H1 (cell line): Measurements from ENCODE around the gene DYNLT1. TPM values are rescaled to one million over a fixed set of nuclear protein-coding genes. Genes with fewer than 3 reads are reported as not detected.

Source experiments
- BACH1 ChIP-seq: IDR thresholded peaks from 2 replicates; pipeline ENCODE4 v1.6.1; 2012; ENCODE audit warnings: low read length, improper control_type of control experiment
- BCL11A ChIP-seq, 2 experiments: IDR thresholded peaks; one replicate each; pipeline ENCODE4 v1.6.1; 2011; ENCODE audit warnings: low read depth in 2 of 2, low read length in 2 of 2, mild to moderate bottlenecking in 2 of 2
- CBX8 ChIP-seq: fragments of 300-800, 300-1000 bp; sonication (generic); IDR thresholded peaks from 2 replicates; pipeline ENCODE4 v1.7.1; 2016; ENCODE audit warnings: low read depth, low read length, borderline replicate concordance
- CEBPB ChIP-seq: IDR thresholded peaks from 2 replicates; pipeline ENCODE4 v1.6.1; 2012; ENCODE audit warnings: low read depth, low read length
- CHD1 ChIP-seq: IDR thresholded peaks from 2 replicates; pipeline ENCODE4 v1.6.1; 2012; ENCODE audit warnings: low read depth, low read length, improper control_type of control experiment
- CTBP2 ChIP-seq: IDR thresholded peaks from 2 replicates; pipeline ENCODE4 v1.7.0; 2011; ENCODE audit warnings: borderline replicate concordance, mild to moderate bottlenecking, moderate library complexity, mixed read lengths, low read length; ENCODE audit not compliant: insufficient read depth, insufficient read length
- E2F6 ChIP-seq: IDR thresholded peaks from 2 replicates; pipeline ENCODE4 v1.6.1; 2012; ENCODE audit warnings: inconsistent platforms
- EZH2 ChIP-seq: fragments of 200-600 bp; sonication (generic); IDR thresholded peaks from 2 replicates; pipeline ENCODE4 v1.7.1; 2012; ENCODE audit warnings: low read depth, mild to moderate bottlenecking, moderate library complexity, low read length, inconsistent platforms; ENCODE audit not compliant: severe bottlenecking
- HDAC2 ChIP-seq, 2 experiments: fragments of 300-600 bp in 1 of 2; sonication (generic) in 1 of 2; IDR thresholded peaks; 2 replicates each; pipeline ENCODE4 v1.6.1; 2011 to 2012; ENCODE audit warnings: low read depth in 2 of 2, low read length in 2 of 2, mild to moderate bottlenecking in 2 of 2, moderate library complexity in 2 of 2, borderline replicate concordance in 1 of 2, inconsistent platforms in 1 of 2
- HDAC6 ChIP-seq: IDR thresholded peaks from one replicate; pipeline ENCODE4 v1.7.1; 2012; ENCODE audit warnings: low read depth, mild to moderate bottlenecking, inconsistent platforms, low read length, moderate library complexity
- JUN ChIP-seq: IDR thresholded peaks from 2 replicates; pipeline ENCODE4 v1.6.1; 2011; ENCODE audit warnings: low read depth, mild to moderate bottlenecking, improper control_type of control experiment, low read length
- KDM4A ChIP-seq: IDR thresholded peaks from one replicate; pipeline ENCODE4 v1.7.1; 2012; ENCODE audit warnings: low read depth, mild to moderate bottlenecking, moderate library complexity, low read length, inconsistent platforms; ENCODE audit not compliant: severe bottlenecking
- NRF1 ChIP-seq: IDR thresholded peaks from 2 replicates; pipeline ENCODE4 v1.6.1; 2011; ENCODE audit warnings: mild to moderate bottlenecking, low read depth, low read length, improper control_type of control experiment
- PHF8 ChIP-seq: fragments of 200-600 bp; sonication (generic); conservative IDR thresholded peaks from 2 replicates; pipeline ENCODE4 v1.7.1; 2012; ENCODE audit warnings: low read depth, mild to moderate bottlenecking, inconsistent platforms, low read length, moderate library complexity
- POLR2A ChIP-seq, 2 experiments: IDR thresholded peaks; 1 replicate in 1 of 2; 2 replicates in 1 of 2; pipeline ENCODE4 v1.6.1; 2011; ENCODE audit warnings: low read depth in 2 of 2, low read length in 2 of 2, mild to moderate bottlenecking in 2 of 2; ENCODE audit errors: control extremely low read depth in 1 of 2
- RBBP5 ChIP-seq: IDR thresholded peaks from 2 replicates; pipeline ENCODE4 v1.7.1; 2012; ENCODE audit warnings: low read depth, mild to moderate bottlenecking, inconsistent platforms, low read length, moderate library complexity, borderline replicate concordance
- RFX5 ChIP-seq: IDR thresholded peaks from 2 replicates; pipeline ENCODE4 v1.6.1; 2011; ENCODE audit warnings: low read depth, low read length, improper control_type of control experiment, borderline replicate concordance
- SAP30 ChIP-seq: fragments of 300-600 bp; sonication (generic); IDR thresholded peaks from 2 replicates; pipeline ENCODE4 v1.7.1; 2012; ENCODE audit warnings: low read length, moderate library complexity, mild to moderate bottlenecking, inconsistent platforms; ENCODE audit not compliant: insufficient read depth, insufficient replicate concordance
- SIN3A ChIP-seq, 2 experiments: IDR thresholded peaks in 1 of 2; conservative IDR thresholded peaks in 1 of 2; 2 replicates each; pipeline ENCODE4 v1.6.1; 2011 to 2012; ENCODE audit warnings: low read length in 2 of 2, improper control_type of control experiment in 1 of 2, low read depth in 1 of 2, mild to moderate bottlenecking in 1 of 2
- SIRT6 ChIP-seq: IDR thresholded peaks from one replicate; pipeline ENCODE4 v1.7.1; 2012; ENCODE audit warnings: low read length, inconsistent platforms
- SP1 ChIP-seq: IDR thresholded peaks from 2 replicates; pipeline ENCODE4 v1.6.1; 2011; ENCODE audit warnings: low read depth, low read length
- SP4 ChIP-seq: IDR thresholded peaks from 2 replicates; pipeline ENCODE4 v1.6.1; 2012; ENCODE audit warnings: low read length, inconsistent platforms
- SRF ChIP-seq: IDR thresholded peaks from 2 replicates; pipeline ENCODE4 v1.6.1; 2011; ENCODE audit warnings: mild to moderate bottlenecking, low read depth, low read length, moderate library complexity
- polyA plus RNA-seq, 7 experiments: library from polyadenylated mRNA; depleted of rRNA in 3 of 7; stranded (reverse) in 5 of 7; unstranded in 2 of 7; fragments of >200 nt in 5 of 7; fragments of 200-250 nt in 2 of 7; gene quantifications; 1 replicate in 5 of 7; 2 replicates in 1 of 7; 4 replicates in 1 of 7; pipeline versions ENCODE4 v1.2.1 to v1.2.3, GENCODE V29; 2011 to 2013; ENCODE audit warnings: missing spikeins in 2 of 7, mixed read lengths in 2 of 7
- total RNA-seq: library from RNA; stranded (reverse); fragmentation: NEBNext Ultra II Directional; extraction: Animal tissue kit (Norgen Biotek cat#: 25700); gene quantifications from 2 replicates; pipeline ENCODE4 v1.2.1, GENCODE V29; 2021

Gene DYNLT1
- total and polyA plus RNA-seq, 2 of the 8 experiments (the other 6 are each of a cell fraction or from before 2014, with no cell fraction given): 119 to 245 TPM

- TF ChIP-seq PHF8 (peak; percentile 95), SIN3A (conservative IDR thresholded peaks at IDR 0.05 in 1 of 2, IDR thresholded peaks at IDR 0.05 in 1 of 2; ENCODE audit: low read depth in 1 of 2, low read length in 2 of 2) (no peak; a peak in 2 of 4 replicates), POLR2A (IDR thresholded peaks at IDR 0.05; ENCODE audit: control extremely low read depth in 1 of 2, low read depth in 2 of 2, low read length in 2 of 2) (peak; percentile 94 to 95), BCL11A (IDR thresholded peaks at IDR 0.05; ENCODE audit: low read depth in 2 of 2, low read length in 2 of 2) (no peak), NRF1 (peak; percentile 30; the same call in 1 of the 2 replicates), SIRT6 (no peak), EZH2 (no peak), HDAC6 (no peak), HDAC2 (IDR thresholded peaks at IDR 0.05; ENCODE audit: borderline replicate concordance in 1 of 2, low read depth in 2 of 2, low read length in 2 of 2) (peak in 1 of 2 experiments; percentile 86; a peak in 1 of 4 replicates), CHD1 (no peak), CTBP2 (no peak), CBX8 (no peak), SP4 (no peak; the same call in 1 of the 2 replicates), RBBP5 (peak; percentile 82), SP1 (peak; percentile 70), KDM4A (no peak), SRF (no peak), JUN (no peak), CEBPB (no peak), BACH1 (no peak), E2F6 (peak; percentile 52; the same call in 1 of the 2 replicates), SAP30 (peak; percentile 88), RFX5 (no peak; the same call in 1 of the 2 replicates)
Observed at GRCh38 chr6:158644231-158645063, at the start of gene DYNLT1 (continued).
